Peyer's patch (tissue), 4 donors: Measurements from ENCODE around the gene CDK11B. TPM values are rescaled to one million over a fixed set of nuclear protein-coding genes. Genes with fewer than 3 reads are reported as not detected.

Experiments
- DNase-seq, 3 donors: peaks; one replicate each; pipeline ENCODE4 v3.0.0-alpha.2; 2017 to 2019
- H3K27ac ChIP-seq, 4 donors: fragments of 200-600 bp; sonication (generic); one replicate each; pipeline ENCODE4 v1.5.1; 2016 to 2019
- H3K27me3 ChIP-seq, 2 donors: fragments of 200-600 bp; sonication (generic); one replicate each; pipeline ENCODE4 v1.5.1; 2019
- H3K36me3 ChIP-seq, 3 donors: fragments of 200-600 bp; sonication (generic); one replicate each; pipeline ENCODE4 v1.5.1; 2016 to 2019
- H3K4me1 ChIP-seq, 4 donors: fragments of 200-600 bp; sonication (generic); one replicate each; pipeline ENCODE4 v1.5.1; 2016 to 2019
- H3K4me3 ChIP-seq, 4 donors: fragments of 200-600 bp; sonication (generic); 1 replicate in 3 of 4; 2 replicates in 1 of 4; pipeline ENCODE4 v1.5.1; 2016 to 2019; ENCODE audit warnings: mild to moderate bottlenecking in 1 of 4
- H3K9me3 ChIP-seq, 4 donors: fragments of 200-600 bp; sonication (generic); one replicate each; pipeline ENCODE4 v1.5.1; 2016 to 2019; ENCODE audit warnings: mild to moderate bottlenecking in 1 of 4
- CTCF ChIP-seq, 6 experiments: fragments of 450-650 bp in 4 of 6; fragments of 200-600 bp in 2 of 6; sonication (generic) in 1 of 6; IDR thresholded peaks; one replicate each; pipeline ENCODE4 v1.5.1; 2017 to 2019; ENCODE audit warnings: antibody characterized with exemption in 6 of 6, mild to moderate bottlenecking in 3 of 6, moderate library complexity in 1 of 6
- POLR2A ChIP-seq, 2 donors: fragments of 450-650 bp; IDR thresholded peaks; one replicate each; pipeline ENCODE4 v1.5.1; 2017; ENCODE audit warnings: antibody characterized with exemption in 2 of 2, mild to moderate bottlenecking in 2 of 2, moderate library complexity in 2 of 2
- total RNA-seq, 4 donors: library from RNA; depleted of rRNA; stranded (reverse); fragments of >200 nt; gene quantifications; one replicate each; pipeline ENCODE4 v1.1.0, GENCODE V29; 2016

CDK11B gene
- total RNA-seq, 4 donors from 2014 or later: 25.7 to 124 (median 40.9) TPM

GRCh38 chr1:1593834-1594601 is 64.8 kb downstream of the CDK11B start:
- Histone ChIP-seq H3K27ac (no peak overlapping the region), H3K4me1 (peaks cover 0 to 9% (median 1%) of the 10 kb centered on the region in 4 donors), H3K27me3 (peaks cover 0 to 5% of the 10 kb centered on the region in 2 donors), H3K9me3 (no peaks in the 10 kb centered on the region), H3K4me3 (no peak overlapping the region), H3K36me3 (no peaks in the 10 kb centered on the region)
- no peak for DNase-seq
- TF ChIP-seq POLR2A (IDR thresholded peaks at IDR 0.05): no peak
- no peak for TF ChIP-seq CTCF (IDR thresholded peaks at IDR 0.05)

GRCh38 chr1:1591452-1591851 is 67.4 kb downstream of the CDK11B start:
- no peak for TF ChIP-seq CTCF (IDR thresholded peaks at IDR 0.05)
- no peak for TF ChIP-seq POLR2A (IDR thresholded peaks at IDR 0.05)
- Histone ChIP-seq H3K4me3 (no peak overlapping the region), H3K27me3 (peaks cover 0 to 2% of the 10 kb centered on the region in 2 donors), H3K36me3 (no peaks in the 10 kb centered on the region), H3K9me3 (no peaks in the 10 kb centered on the region), H3K27ac (no peak overlapping the region), H3K4me1 (no peaks in the 10 kb centered on the region)
- DNase-seq: no peak

Other genes with a start within 250 kb of the CDK11B start
- 10 to 100 TPM in 1 of 4 donors, 1 to 10 TPM in 2, under 1 TPM in 1; 0.54 to 11.6 (median 2.0) TPM for gene ANKRD65, start 237.7 kb downstream of the CDK11B start, total RNA-seq
- 10 to 100 TPM in 1 of 4 donors, 1 to 10 TPM in 3; 3.2 to 14.0 (median 6.7) TPM for gene VWA1, start 223.3 kb downstream of the CDK11B start, total RNA-seq
- gene ATAD3C, start 209.3 kb downstream of the CDK11B start, total RNA-seq: under 1 TPM in 1 of 4 donors, not detected in 3; 0.27 TPM
- 100 to 1,000 TPM in 1 of 4 donors, 10 to 100 TPM in 3; 26.9 to 130 (median 35.0) TPM for gene ATAD3B, start 187.2 kb downstream of the CDK11B start, total RNA-seq
- gene ATAD3A, start 146.8 kb downstream of the CDK11B start, total RNA-seq: 10 to 100 TPM; 14.9 to 72.6 (median 24.4) TPM
- gene TMEM240, start 118.4 kb downstream of the CDK11B start, total RNA-seq: 1 to 10 TPM in 1 of 4 donors, not detected in 3; 3.6 TPM
- 100 to 1,000 TPM; 146 to 182 (median 163) TPM for gene SSU72, start 84.1 kb downstream of the CDK11B start, total RNA-seq
- gene FNDC10, start 58.9 kb downstream of the CDK11B start, total RNA-seq: 1 to 10 TPM; 4.1 to 6.9 (median 5.7) TPM
- gene MIB2, start 43.5 kb downstream of the CDK11B start, total RNA-seq: 100 to 1,000 TPM in 3 of 4 donors, 10 to 100 TPM in 1; 68.3 to 162 (median 113) TPM
- 1 to 10 TPM; 1.8 to 5.9 (median 4.1) TPM for gene MMP23B, start 26.8 kb downstream of the CDK11B start, total RNA-seq
- 100 to 1,000 TPM in 2 of 4 donors, 10 to 100 TPM in 2; 76.9 to 132 (median 103) TPM for gene SLC35E2B, start 33.8 kb upstream of the CDK11B start, total RNA-seq
- gene CDK11A, start 65.4 kb upstream of the CDK11B start, total RNA-seq: 100 to 1,000 TPM; 129 to 269 (median 199) TPM
- gene NADK, start 119.5 kb upstream of the CDK11B start, total RNA-seq: 100 to 1,000 TPM; 115 to 210 (median 162) TPM
- gene GNB1, start 232.1 kb upstream of the CDK11B start, total RNA-seq: 100 to 1,000 TPM; 112 to 266 (median 236) TPM